ENCODE results near the gene TOX2. TPM values are rescaled to one million over a fixed set of nuclear protein-coding genes. Genes with fewer than 3 reads are reported as not detected.

The TOX2 gene
- total RNA-seq, 1 experiment from 2014 or later = 1.7 TPM

DNA sequence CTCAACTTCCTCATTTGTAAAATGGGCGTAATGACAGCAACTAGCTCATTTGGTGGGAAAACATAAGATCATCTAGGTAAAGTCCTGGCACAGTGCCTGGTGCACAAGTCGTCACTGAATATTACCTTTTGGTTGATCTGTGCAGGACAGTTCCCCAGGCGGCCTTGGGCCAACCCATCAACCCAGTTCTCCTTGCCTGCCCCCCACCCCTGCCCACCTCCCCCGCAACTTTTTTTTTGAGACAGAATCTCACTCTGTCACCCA, 173.1 kb downstream of the TOX2 start:
- Histone ChIP-seq H3K23me2 (ENCODE audit: insufficient read length, low read depth, low read length, poor library complexity, severe bottlenecking) (no peaks in the 10 kb centered on the region), H4K5ac (ENCODE audit: insufficient read length, low read depth, low read length) (no peak overlapping the region), H2BK12ac (ENCODE audit: insufficient read length, low read depth, low read length) (no peak overlapping the region), H3K9ac (ENCODE audit: extremely low read depth, insufficient read length, low read length) (no peak overlapping the region), H3K23ac (ENCODE audit: insufficient read length, low read depth, low read length) (no peak overlapping the region), H2BK5ac (ENCODE audit: insufficient read length, low read length) (no peak overlapping the region), H3K4me1 (ENCODE audit: insufficient read depth, low read length) (0 out of 2 replicates have a peak, but pooled peaks cover 2% of the 10 kb centered on the region), H3K14ac (ENCODE audit: insufficient read depth, low read length) (no peak overlapping the region), H3T11ph (ENCODE audit: low read length) (no peak overlapping the region), H3K9me3 (ENCODE audit: control insufficient read depth, low read depth, low read length) (no peaks in the 10 kb centered on the region), H4K91ac (ENCODE audit: insufficient read length, low read depth, low read length) (no peak overlapping the region), H2BK20ac (ENCODE audit: low read depth, low read length, poor library complexity, severe bottlenecking) (no peak overlapping the region), H4K20me1 (ENCODE audit: control insufficient read depth, insufficient read depth, insufficient read length) (no peaks in the 10 kb centered on the region), H2BK15ac (ENCODE audit: low read depth, low read length) (no peak overlapping the region), H3K18ac (ENCODE audit: insufficient read length, low read depth, low read length) (no peak overlapping the region), H3K79me2 (ENCODE audit: insufficient read depth, low read length) (no peaks in the 10 kb centered on the region), H2BK120ac (ENCODE audit: low read depth, low read length, poor library complexity, severe bottlenecking) (no peak overlapping the region), H3K27me3 (ENCODE audit: insufficient read depth, low read length) (no peaks in the 10 kb centered on the region), H3K27ac (ENCODE audit: insufficient read length, low read depth, low read length) (no peak overlapping the region), H3K79me1 (ENCODE audit: insufficient read depth, low read depth, low read length, poor library complexity, severe bottlenecking) (no peaks in the 10 kb centered on the region), H3K56ac (ENCODE audit: insufficient read length, low read depth, low read length) (no peak overlapping the region), H2AK5ac (ENCODE audit: insufficient read length, low read length) (no peak overlapping the region), H3K4me2 (ENCODE audit: insufficient read depth, insufficient read length, low read length) (no peak overlapping the region), H3K4ac (ENCODE audit: low read depth, low read length) (no peak overlapping the region), H4K8ac (replicated peaks; ENCODE audit: insufficient read length, low read depth, low read length) (no peak overlapping the region), H2AFZ (ENCODE audit: low read length) (no peak overlapping the region)
- H3K9me3 Mint-ChIP-seq = no peaks in the 10 kb centered on the region
- TF ChIP-seq, protein P1, sequence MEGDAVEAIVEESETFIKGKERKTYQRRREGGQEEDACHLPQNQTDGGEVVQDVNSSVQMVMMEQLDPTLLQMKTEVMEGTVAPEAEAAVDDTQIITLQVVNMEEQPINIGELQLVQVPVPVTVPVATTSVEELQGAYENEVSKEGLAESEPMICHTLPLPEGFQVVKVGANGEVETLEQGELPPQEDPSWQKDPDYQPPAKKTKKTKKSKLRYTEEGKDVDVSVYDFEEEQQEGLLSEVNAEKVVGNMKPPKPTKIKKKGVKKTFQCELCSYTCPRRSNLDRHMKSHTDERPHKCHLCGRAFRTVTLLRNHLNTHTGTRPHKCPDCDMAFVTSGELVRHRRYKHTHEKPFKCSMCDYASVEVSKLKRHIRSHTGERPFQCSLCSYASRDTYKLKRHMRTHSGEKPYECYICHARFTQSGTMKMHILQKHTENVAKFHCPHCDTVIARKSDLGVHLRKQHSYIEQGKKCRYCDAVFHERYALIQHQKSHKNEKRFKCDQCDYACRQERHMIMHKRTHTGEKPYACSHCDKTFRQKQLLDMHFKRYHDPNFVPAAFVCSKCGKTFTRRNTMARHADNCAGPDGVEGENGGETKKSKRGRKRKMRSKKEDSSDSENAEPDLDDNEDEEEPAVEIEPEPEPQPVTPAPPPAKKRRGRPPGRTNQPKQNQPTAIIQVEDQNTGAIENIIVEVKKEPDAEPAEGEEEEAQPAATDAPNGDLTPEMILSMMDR (conservative IDR thresholded peaks at IDR 0.05) = no peak
- no peak overlapping the region for H3K4me3 Mint-ChIP-seq
- WGBS (ENCODE audit: extremely low coverage, insufficient read length, low lambda C conversion rate) = no CpG with 5 or more reads among the region's 4 CpGs
- no peak overlapping the region for H3K27ac Mint-ChIP-seq
- H3K36me3 Mint-ChIP-seq (ENCODE audit: insufficient read depth in 1 of 3, low read depth in 3 of 3) = no peaks in the 10 kb centered on the region
- H3K4me1 Mint-ChIP-seq = peaks cover under 1 to 6% of the 10 kb centered on the region in 2 experiments; a peak in 3 of 4 replicates
- no peaks in the 10 kb centered on the region for H3K27me3 Mint-ChIP-seq (ENCODE audit: low read depth)
- DNase-seq = no peak
